ENCODE data around the gene ZIC2.

ZIC2 gene

DNA sequence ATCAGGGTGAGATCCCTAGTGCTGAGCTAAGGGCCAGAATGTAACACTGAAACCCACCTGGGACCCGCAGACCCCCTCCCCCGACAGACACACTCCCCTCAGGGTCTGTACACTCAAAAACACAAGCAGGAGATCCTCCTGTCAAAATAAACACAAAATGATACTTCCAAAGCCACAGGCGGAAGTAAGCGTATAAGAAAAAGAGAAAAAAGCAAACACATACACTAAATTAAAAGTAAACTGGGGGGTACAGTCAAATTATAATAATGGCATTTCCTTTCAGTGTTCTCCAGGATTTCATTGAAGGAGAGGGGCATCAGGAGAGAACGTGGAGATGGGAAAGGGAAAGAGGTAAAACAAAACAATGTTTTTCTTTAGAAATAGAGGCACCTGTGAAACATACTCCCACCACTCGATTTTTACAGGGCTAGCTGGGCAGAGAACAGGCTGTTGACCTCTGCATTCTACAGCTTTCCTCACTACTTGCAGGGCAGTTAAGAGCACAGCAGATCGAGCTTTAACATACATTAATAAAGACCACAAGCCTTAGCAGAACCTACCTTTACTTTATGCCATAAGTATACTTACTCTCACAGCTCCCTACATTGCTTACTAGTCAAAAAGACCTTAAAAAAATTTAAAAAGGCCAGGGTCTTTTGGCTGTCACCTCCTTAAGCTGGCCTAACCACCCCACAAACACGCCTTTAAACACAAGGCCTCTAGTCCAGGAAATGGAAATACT, 15.3 kb upstream of the ZIC2 start:
- Histone ChIP-seq H3K36me3 (ENCODE audit: control insufficient read depth in 2 of 2, insufficient read depth in 1 of 2, low read length in 2 of 2) (peaks cover 5 to 22% of the 10 kb centered on the region in 2 experiments; a peak in 2 of 3 replicates), H3K27ac (ENCODE audit: extremely low read depth, low read depth, low read length) (no peak overlapping the region), H3K4me1 (ENCODE audit: control insufficient read depth, insufficient read depth, low read length) (peaks cover 25% of the 10 kb centered on the region), H3K4me3 (ENCODE audit: low read depth, low read length) (no peak overlapping the region), H3K9me3 (ENCODE audit: control insufficient read depth, insufficient read depth, low read depth, low read length) (no peaks in the 10 kb centered on the region)
- CTCF ChIA-PET: interaction anchor here (0.5 to 1.0 kb wide), 2 partner anchors 14 to 269 kb away, joined by 3 read pairs; no protein-coding TSS in a partner anchor
- TF ChIP-seq ZNF585B (tag by site-specific recombination; IDR thresholded peaks at IDR 0.05): no peak
- TF ChIP-seq ZNF341 (tag by site-specific recombination; IDR thresholded peaks at IDR 0.05; ENCODE audit: low read depth): peak; percentile 71
- TF ChIP-seq PRDM1 (tag by site-specific recombination; IDR thresholded peaks at IDR 0.05): peak; percentile 47
- POLR2A ChIA-PET: no interaction called here

DNA sequence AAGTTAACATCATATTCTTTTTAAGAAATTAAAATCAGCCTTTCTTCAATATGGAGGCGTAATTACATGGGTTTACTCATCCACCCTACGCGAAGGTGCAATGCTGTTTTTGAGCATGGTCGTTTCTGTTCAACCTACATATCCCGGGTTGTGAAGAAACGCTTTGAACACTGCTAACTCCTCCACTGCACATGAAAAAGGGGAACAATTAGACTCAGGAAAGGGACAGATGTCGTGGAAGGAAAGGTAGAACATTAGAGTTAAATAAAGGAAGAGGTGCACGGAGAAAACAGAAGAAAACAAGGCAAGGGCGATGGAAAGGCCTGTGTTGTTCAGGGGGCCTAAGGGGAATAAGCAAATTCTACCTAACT, 14.1 kb upstream of the ZIC2 start:
- H3K27ac ChIP-seq (ENCODE audit: extremely low read depth, low read depth, low read length): peak overlapping the region; percentile 47; the same call in 1 of the 2 replicates
- peak; percentile 28; the same call in 1 of the 2 replicates for TF ChIP-seq EGR2 (tag by site-specific recombination; IDR thresholded peaks at IDR 0.05; ENCODE audit: low read depth)
- peak; percentile 55; the same call in 1 of the 2 replicates for TF ChIP-seq ZFHX2 (tag by site-specific recombination; conservative IDR thresholded peaks at IDR 0.05)
- TF ChIP-seq ZNF366 (tag by site-specific recombination; conservative IDR thresholded peaks at IDR 0.05): peak; percentile 70
- TF ChIP-seq ZNF335 (tag by site-specific recombination; conservative IDR thresholded peaks at IDR 0.05): 0 out of 2 replicates have a peak, but pooled peaks have one; percentile 16
- TF ChIP-seq, protein P1, sequence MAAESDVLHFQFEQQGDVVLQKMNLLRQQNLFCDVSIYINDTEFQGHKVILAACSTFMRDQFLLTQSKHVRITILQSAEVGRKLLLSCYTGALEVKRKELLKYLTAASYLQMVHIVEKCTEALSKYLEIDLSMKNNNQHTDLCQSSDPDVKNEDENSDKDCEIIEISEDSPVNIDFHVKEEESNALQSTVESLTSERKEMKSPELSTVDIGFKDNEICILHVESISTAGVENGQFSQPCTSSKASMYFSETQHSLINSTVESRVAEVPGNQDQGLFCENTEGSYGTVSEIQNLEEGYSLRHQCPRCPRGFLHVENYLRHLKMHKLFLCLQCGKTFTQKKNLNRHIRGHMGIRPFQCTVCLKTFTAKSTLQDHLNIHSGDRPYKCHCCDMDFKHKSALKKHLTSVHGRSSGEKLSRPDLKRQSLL (tag by site-specific recombination; IDR thresholded peaks at IDR 0.05): no peak
- peak; percentile 93 for TF ChIP-seq PRDM1 (tag by site-specific recombination; IDR thresholded peaks at IDR 0.05)
- TF ChIP-seq ZBTB8A (tag by site-specific recombination; IDR thresholded peaks at IDR 0.05): no peak
- no peak for TF ChIP-seq ZNF555 (tag by site-specific recombination; conservative IDR thresholded peaks at IDR 0.05)
- 0 out of 2 replicates have a peak, but pooled peaks have one; percentile 14 for TF ChIP-seq ZNF600 (tag by site-specific recombination; IDR thresholded peaks at IDR 0.05)
- no peak for TF ChIP-seq ZNF626 (tag by site-specific recombination; IDR thresholded peaks at IDR 0.05)
- TF ChIP-seq, protein P2, sequence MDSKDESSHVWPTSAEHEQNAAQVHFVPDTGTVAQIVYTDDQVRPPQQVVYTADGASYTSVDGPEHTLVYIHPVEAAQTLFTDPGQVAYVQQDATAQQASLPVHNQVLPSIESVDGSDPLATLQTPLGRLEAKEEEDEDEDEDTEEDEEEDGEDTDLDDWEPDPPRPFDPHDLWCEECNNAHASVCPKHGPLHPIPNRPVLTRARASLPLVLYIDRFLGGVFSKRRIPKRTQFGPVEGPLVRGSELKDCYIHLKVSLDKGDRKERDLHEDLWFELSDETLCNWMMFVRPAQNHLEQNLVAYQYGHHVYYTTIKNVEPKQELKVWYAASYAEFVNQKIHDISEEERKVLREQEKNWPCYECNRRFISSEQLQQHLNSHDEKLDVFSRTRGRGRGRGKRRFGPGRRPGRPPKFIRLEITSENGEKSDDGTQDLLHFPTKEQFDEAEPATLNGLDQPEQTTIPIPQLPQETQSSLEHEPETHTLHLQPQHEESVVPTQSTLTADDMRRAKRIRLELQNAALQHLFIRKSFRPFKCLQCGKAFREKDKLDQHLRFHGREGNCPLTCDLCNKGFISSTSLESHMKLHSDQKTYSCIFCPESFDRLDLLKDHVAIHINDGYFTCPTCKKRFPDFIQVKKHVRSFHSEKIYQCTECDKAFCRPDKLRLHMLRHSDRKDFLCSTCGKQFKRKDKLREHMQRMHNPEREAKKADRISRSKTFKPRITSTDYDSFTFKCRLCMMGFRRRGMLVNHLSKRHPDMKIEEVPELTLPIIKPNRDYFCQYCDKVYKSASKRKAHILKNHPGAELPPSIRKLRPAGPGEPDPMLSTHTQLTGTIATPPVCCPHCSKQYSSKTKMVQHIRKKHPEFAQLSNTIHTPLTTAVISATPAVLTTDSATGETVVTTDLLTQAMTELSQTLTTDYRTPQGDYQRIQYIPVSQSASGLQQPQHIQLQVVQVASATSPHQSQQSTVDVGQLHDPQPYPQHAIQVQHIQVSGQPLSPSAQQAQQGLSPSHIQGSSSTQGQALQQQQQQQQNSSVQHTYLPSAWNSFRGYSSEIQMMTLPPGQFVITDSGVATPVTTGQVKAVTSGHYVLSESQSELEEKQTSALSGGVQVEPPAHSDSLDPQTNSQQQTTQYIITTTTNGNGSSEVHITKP (tag by site-specific recombination; IDR thresholded peaks at IDR 0.05): no peak
- ChIA-PET POLR2A (no interaction called here), CTCF (no interaction called here)
- H3K9me3 ChIP-seq (ENCODE audit: control insufficient read depth, insufficient read depth, low read depth, low read length): no peaks in the 10 kb centered on the region
- H3K36me3 ChIP-seq (ENCODE audit: control insufficient read depth in 2 of 2, insufficient read depth in 1 of 2, low read length in 2 of 2): peaks cover 5 to 22% of the 10 kb centered on the region in 2 experiments; a peak in 2 of 3 replicates
- peaks cover 16% of the 10 kb centered on the region for H3K4me1 ChIP-seq (ENCODE audit: control insufficient read depth, insufficient read depth, low read length)
- peak overlapping the region; percentile 73 for H3K4me3 ChIP-seq (ENCODE audit: low read depth, low read length)

DNA sequence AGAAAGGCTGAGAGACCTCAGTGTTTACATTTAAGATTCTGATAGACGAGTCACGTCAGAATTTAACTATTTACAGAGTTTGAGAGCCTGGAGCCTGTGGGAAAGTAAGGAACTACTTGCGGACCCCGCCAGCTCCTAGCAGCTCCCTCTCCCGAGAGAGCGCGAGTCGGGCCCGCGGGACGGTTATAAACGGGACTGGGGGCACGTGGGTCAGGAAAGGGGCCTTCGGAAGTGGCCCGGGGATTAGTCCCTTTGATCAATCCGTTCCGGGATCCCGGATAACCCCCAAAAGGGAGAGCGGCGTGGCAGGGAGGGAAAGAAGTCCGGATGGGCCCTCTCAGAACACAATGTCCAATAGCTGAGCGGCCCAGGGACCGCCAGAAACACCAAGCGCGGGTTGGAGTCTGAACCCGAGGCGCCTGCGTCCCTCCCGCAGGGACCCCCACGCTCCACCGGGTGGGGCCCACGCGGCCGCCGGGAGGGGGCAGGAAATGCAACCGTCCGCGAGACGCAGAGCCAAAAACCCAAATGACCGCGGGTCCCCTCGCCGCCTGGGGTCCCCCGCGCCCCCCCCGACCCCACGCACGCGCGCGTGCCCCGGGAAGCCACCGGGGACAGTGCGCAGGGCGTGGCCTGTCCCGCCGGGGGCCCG, 13.6 kb upstream of the ZIC2 start:
- ChIA-PET POLR2A (no interaction called here), CTCF (interaction anchor here (0.6 kb wide), 1 partner anchor 548 kb away, joined by 3 read pairs; no protein-coding TSS in a partner anchor)
- Histone ChIP-seq H3K27ac (ENCODE audit: extremely low read depth, low read depth, low read length) (peak overlapping the region; percentile 100; the same call in 1 of the 2 replicates), H3K4me1 (ENCODE audit: control insufficient read depth, insufficient read depth, low read length) (peaks cover 14% of the 10 kb centered on the region), H3K36me3 (ENCODE audit: control insufficient read depth in 2 of 2, insufficient read depth in 1 of 2, low read length in 2 of 2) (peaks cover 5 to 22% of the 10 kb centered on the region in 2 experiments; a peak in 2 of 3 replicates), H3K4me3 (ENCODE audit: low read depth, low read length) (peak overlapping the region; percentile 73), H3K9me3 (ENCODE audit: control insufficient read depth, insufficient read depth, low read depth, low read length) (no peaks in the 10 kb centered on the region)
- TF ChIP-seq ZIC2 (tag by site-specific recombination; IDR thresholded peaks at IDR 0.05) (peak; percentile 67), ZNF785 (tag by site-specific recombination; IDR thresholded peaks at IDR 0.05) (no peak), ZFHX2 (tag by site-specific recombination; conservative IDR thresholded peaks at IDR 0.05) (peak; percentile 63), ZBTB21 (tag by site-specific recombination; IDR thresholded peaks at IDR 0.05) (no peak), FEZF1 (tag by site-specific recombination; IDR thresholded peaks at IDR 0.05) (peak; percentile 52), ZNF830 (tag by site-specific recombination; IDR thresholded peaks at IDR 0.05; ENCODE audit: low read depth) (no peak), ZNF202 (tag by site-specific recombination; IDR thresholded peaks at IDR 0.05; ENCODE audit: borderline replicate concordance) (peak; percentile 83; the same call in 1 of the 2 replicates)
- TF ChIP-seq, protein P3, sequence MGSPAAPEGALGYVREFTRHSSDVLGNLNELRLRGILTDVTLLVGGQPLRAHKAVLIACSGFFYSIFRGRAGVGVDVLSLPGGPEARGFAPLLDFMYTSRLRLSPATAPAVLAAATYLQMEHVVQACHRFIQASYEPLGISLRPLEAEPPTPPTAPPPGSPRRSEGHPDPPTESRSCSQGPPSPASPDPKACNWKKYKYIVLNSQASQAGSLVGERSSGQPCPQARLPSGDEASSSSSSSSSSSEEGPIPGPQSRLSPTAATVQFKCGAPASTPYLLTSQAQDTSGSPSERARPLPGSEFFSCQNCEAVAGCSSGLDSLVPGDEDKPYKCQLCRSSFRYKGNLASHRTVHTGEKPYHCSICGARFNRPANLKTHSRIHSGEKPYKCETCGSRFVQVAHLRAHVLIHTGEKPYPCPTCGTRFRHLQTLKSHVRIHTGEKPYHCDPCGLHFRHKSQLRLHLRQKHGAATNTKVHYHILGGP (tag by site-specific recombination; IDR thresholded peaks at IDR 0.05): no peak
- TF ChIP-seq, protein P1 (tag by site-specific recombination; IDR thresholded peaks at IDR 0.05): peak; percentile 36; the same call in 1 of the 2 replicates
